Colon (tissue), 2 donors: Measurements from ENCODE around the gene AKAP12.
"Not testable (repeated sequence)": the region's sequence is repeated elsewhere in the genome, so short reads cannot be mapped to it uniquely, and the experiment has no call there.

Experiments used
- FAIRE-seq: peaks from 2 replicates; lab custom pipeline; 2012; peaks lifted over from hg19 to GRCh38; lab: Jason Lieb, UNC
- donor health status: control.
- donor health status: control.

The AKAP12 gene

GRCh38 chr6:151315661-151316060, 75.9 kb downstream of the AKAP12 start:
- FAIRE-seq, result not testable (repeated sequence)

GRCh38 chr6:151317103-151317994, 77.6 kb downstream of the AKAP12 start:
- no peak for FAIRE-seq

GRCh38 chr6:151317995-151318365, 78.2 kb downstream of the AKAP12 start:
- FAIRE-seq, result no peak

- no peak for FAIRE-seq
Observed at GRCh38 chr6:151320140-151320539, 80.4 kb downstream of the AKAP12 start.

GRCh38 chr6:151321438-151321837, 81.7 kb downstream of the AKAP12 start:
- FAIRE-seq, result no peak

GRCh38 chr6:151322570-151322969, 82.8 kb downstream of the AKAP12 start:
- no peak for FAIRE-seq

- FAIRE-seq, result no peak
Observed at GRCh38 chr6:151323791-151324487, 84.2 kb downstream of the AKAP12 start.

GRCh38 chr6:151324488-151324825, 84.7 kb downstream of the AKAP12 start:
- no peak for FAIRE-seq

- no peak for FAIRE-seq
Observed at GRCh38 chr6:151325075-151326050, 85.6 kb downstream of the AKAP12 start.

- no peak for FAIRE-seq
Observed at GRCh38 chr6:151326116-151326825, 86.5 kb downstream of the AKAP12 start.

GRCh38 chr6:151327101-151327500, 87.3 kb downstream of the AKAP12 start:
- FAIRE-seq, result no peak

- no peak for FAIRE-seq
Observed at GRCh38 chr6:151330130-151330696, 90.4 kb downstream of the AKAP12 start.

GRCh38 chr6:151335930-151336329, 96.2 kb downstream of the AKAP12 start:
- no peak for FAIRE-seq

GRCh38 chr6:151338651-151339200, 99.0 kb downstream of the AKAP12 start:
- FAIRE-seq, result no peak

GRCh38 chr6:151339369-151339768, 99.6 kb downstream of the AKAP12 start:
- FAIRE-seq, result no peak

- FAIRE-seq, result no peak
Observed at GRCh38 chr6:151340219-151340978, 100.6 kb downstream of the AKAP12 start.

GRCh38 chr6:151341476-151342195, 101.9 kb downstream of the AKAP12 start:
- FAIRE-seq, result no peak

GRCh38 chr6:151342750-151343149, 103.0 kb downstream of the AKAP12 start:
- FAIRE-seq, result not testable (repeated sequence)

GRCh38 chr6:151349651-151350270, 110.0 kb downstream of the AKAP12 start:
- no peak for FAIRE-seq
